WTC11 (cell line): ENCODE data around the gene SERTAD3. TPM values are rescaled to one million over a fixed set of nuclear protein-coding genes. Genes with fewer than 3 reads are reported as not detected.

Experiments used
- AR ChIP-seq: fragments of 250-450 bp; sonication (Bioruptor Pico); IDR thresholded peaks from 2 replicates; pipeline ENCODE4 v1.9.0; 2021; ENCODE audit warnings: mild to moderate bottlenecking
- ATF3 ChIP-seq: sonication (generic); formaldehyde crosslinking; conservative IDR thresholded peaks from 2 replicates; pipeline ENCODE4 v1.8.1; 2022; ENCODE audit warnings: mild to moderate bottlenecking, missing genetic modification reagents
- ATF6 ChIP-seq: sonication (generic); formaldehyde crosslinking; IDR thresholded peaks from 2 replicates; pipeline ENCODE4 v1.8.1; 2023; ENCODE audit warnings: mild to moderate bottlenecking, missing genetic modification reagents
- ELF4 ChIP-seq: sonication (generic); formaldehyde crosslinking; IDR thresholded peaks from 2 replicates; pipeline ENCODE4 v1.8.1; 2022; ENCODE audit warnings: low read depth, mild to moderate bottlenecking, moderate library complexity, missing genetic modification reagents
- EMX1 ChIP-seq: fragments of 250-450 bp; sonication (Bioruptor Pico); IDR thresholded peaks from 2 replicates; pipeline ENCODE4 v1.8.0; 2021; ENCODE audit warnings: mild to moderate bottlenecking
- ESRRA ChIP-seq: sonication (generic); formaldehyde crosslinking; IDR thresholded peaks from 2 replicates; pipeline ENCODE4 v1.8.1; 2022; ENCODE audit warnings: mild to moderate bottlenecking, missing genetic modification reagents, borderline replicate concordance
- ETV6 ChIP-seq: sonication (generic); formaldehyde crosslinking; IDR thresholded peaks from 2 replicates; pipeline ENCODE4 v1.8.1; 2022; ENCODE audit warnings: mild to moderate bottlenecking, missing genetic modification reagents
- FOXK1 ChIP-seq: sonication (generic); formaldehyde crosslinking; IDR thresholded peaks from 2 replicates; pipeline ENCODE4 v1.8.0; 2022; ENCODE audit warnings: mild to moderate bottlenecking, moderate library complexity, missing genetic modification reagents
- FOXP4 ChIP-seq: sonication (generic); formaldehyde crosslinking; IDR thresholded peaks from 2 replicates; pipeline ENCODE4 v1.8.0; 2022; ENCODE audit warnings: mild to moderate bottlenecking, missing genetic modification reagents
- KAT7 ChIP-seq: sonication (generic); formaldehyde crosslinking; IDR thresholded peaks from 2 replicates; pipeline ENCODE4 v1.8.1; 2023; ENCODE audit warnings: missing genetic modification reagents, mild to moderate bottlenecking, borderline replicate concordance
- MAX ChIP-seq: sonication (generic); formaldehyde crosslinking; IDR thresholded peaks from 2 replicates; pipeline ENCODE4 v1.8.0; 2022; ENCODE audit warnings: mild to moderate bottlenecking, missing genetic modification reagents
- MXD4 ChIP-seq: fragments of 250-450 bp; sonication (Bioruptor Pico); IDR thresholded peaks from 2 replicates; pipeline ENCODE4 v1.8.0; 2021; ENCODE audit warnings: mild to moderate bottlenecking, moderate library complexity, borderline replicate concordance
- MYBL2 ChIP-seq: sonication (generic); formaldehyde crosslinking; IDR thresholded peaks from 2 replicates; pipeline ENCODE4 v1.8.1; 2023; ENCODE audit warnings: mild to moderate bottlenecking, moderate library complexity, missing genetic modification reagents
- OVOL2 ChIP-seq: fragments of 250-450 bp; sonication (Bioruptor Pico); IDR thresholded peaks from 2 replicates; pipeline ENCODE4 v1.9.0; 2021; ENCODE audit warnings: mild to moderate bottlenecking, borderline replicate concordance
- PRRX2 ChIP-seq: fragments of 250-450 bp; sonication (Bioruptor Pico); IDR thresholded peaks from 2 replicates; pipeline ENCODE4 v1.8.0; 2021; ENCODE audit warnings: mild to moderate bottlenecking
- SMAD4 ChIP-seq: sonication (generic); formaldehyde crosslinking; IDR thresholded peaks from 2 replicates; pipeline ENCODE4 v1.8.0; 2022; ENCODE audit warnings: mild to moderate bottlenecking, missing genetic modification reagents
- SOX15 ChIP-seq: fragments of 250-450 bp; sonication (Bioruptor Pico); IDR thresholded peaks from 2 replicates; pipeline ENCODE4 v1.9.0; 2021; ENCODE audit warnings: mild to moderate bottlenecking
- ZNF232 ChIP-seq: sonication (generic); formaldehyde crosslinking; IDR thresholded peaks from 2 replicates; pipeline ENCODE4 v1.8.0; 2022; ENCODE audit warnings: mild to moderate bottlenecking, missing genetic modification reagents
- ZNF281 ChIP-seq: sonication (generic); formaldehyde crosslinking; IDR thresholded peaks from 2 replicates; pipeline ENCODE4 v1.8.0; 2023; ENCODE audit warnings: mild to moderate bottlenecking, missing genetic modification reagents
- ZNF532 ChIP-seq: fragments of 250-450 bp; sonication (Bioruptor Pico); IDR thresholded peaks from 2 replicates; pipeline ENCODE4 v1.9.0; 2021; ENCODE audit warnings: mild to moderate bottlenecking, borderline replicate concordance
- total RNA-seq: library from RNA; stranded (reverse); gene quantifications from 3 replicates; pipeline ENCODE4 v1.2.3, GENCODE V29; 2021

The SERTAD3 gene
- total RNA-seq, 1 experiment from 2014 or later: 33.6 TPM

GRCh38 chr19:40443131-40443999 lies 770 bp downstream of the SERTAD3 start (continued):
- TF ChIP-seq ZNF532 (CRISPR knock-in tag): no peak
- no peak for TF ChIP-seq KAT7 (CRISPR knock-in tag)
- no peak for TF ChIP-seq ATF6 (CRISPR knock-in tag)
- no peak for TF ChIP-seq MXD4
- TF ChIP-seq ETV6 (CRISPR knock-in tag): peak; percentile 82; the same call in 1 of the 2 replicates
- no peak for TF ChIP-seq ATF3 (CRISPR knock-in tag)
- TF ChIP-seq OVOL2: no peak
- TF ChIP-seq FOXP4 (CRISPR knock-in tag): peak; percentile 38; the same call in 1 of the 2 replicates
- TF ChIP-seq FOXK1 (CRISPR knock-in tag): no peak; the same call in 1 of the 2 replicates
- TF ChIP-seq AR: no peak
- no peak for TF ChIP-seq SOX15
- TF ChIP-seq ZNF232 (CRISPR knock-in tag): no peak
- TF ChIP-seq MAX: peak; percentile 55; the same call in 1 of the 2 replicates
- no peak for TF ChIP-seq ESRRA
- peak; percentile 99 for TF ChIP-seq ZNF281
- no peak for TF ChIP-seq ELF4 (CRISPR knock-in tag)
- TF ChIP-seq SMAD4 (CRISPR knock-in tag): no peak
- no peak for TF ChIP-seq PRRX2 (CRISPR knock-in tag)
- TF ChIP-seq MYBL2: no peak
- peak; percentile 27; the same call in 1 of the 2 replicates for TF ChIP-seq EMX1 (CRISPR knock-in tag)
